Neural progenitor cell (in vitro differentiated cells): ENCODE results near the gene DNLZ. TPM values are rescaled to one million over a fixed set of nuclear protein-coding genes. Genes with fewer than 3 reads are reported as not detected.

Source experiments
- DNase-seq: peaks from one replicate; pipeline ENCODE4 v3.0.0-alpha.2; 2016; ENCODE audit warnings: low spot score
- H2AFZ ChIP-seq: fragments of 200-600 bp; sonication (generic); replicated peaks from 2 replicates; pipeline ENCODE4 v1.6.1; 2016; ENCODE audit warnings: antibody characterized with exemption
- H3F3A ChIP-seq: fragments of 200-600 bp; sonication (generic); 2 replicates; pipeline ENCODE4 v1.6.1; 2016; ENCODE audit warnings: antibody characterized with exemption, low read depth
- H3K27ac ChIP-seq: fragments of 200-600 bp; sonication (generic); 2 replicates; pipeline ENCODE4 v1.5.1; 2016; ENCODE audit warnings: mild to moderate bottlenecking
- H3K27me3 ChIP-seq: fragments of 200-600 bp; sonication (generic); 2 replicates; pipeline ENCODE4 v1.6.1; 2016; ENCODE audit warnings: mild to moderate bottlenecking, moderate library complexity
- H3K36me3 ChIP-seq: fragments of 200-600 bp; sonication (generic); 2 replicates; pipeline ENCODE4 v1.5.1; 2016
- H3K4me1 ChIP-seq: fragments of 200-600 bp; sonication (generic); 2 replicates; pipeline ENCODE4 v1.6.1; 2016; ENCODE audit warnings: mixed run types
- H3K4me2 ChIP-seq: fragments of 200-600 bp; sonication (generic); 2 replicates; pipeline ENCODE4 v1.6.1; 2016
- H3K4me3 ChIP-seq: fragments of 200-600 bp; sonication (generic); 2 replicates; pipeline ENCODE4 v1.5.1; 2016
- H3K79me2 ChIP-seq: fragments of 200-600 bp; sonication (generic); 2 replicates; pipeline ENCODE4 v1.6.1; 2016; ENCODE audit warnings: low read depth
- H3K9ac ChIP-seq: fragments of 200-600 bp; sonication (generic); 2 replicates; pipeline ENCODE4 v1.6.1; 2016
- H3K9me3 ChIP-seq: fragments of 200-600 bp; sonication (generic); 2 replicates; pipeline ENCODE4 v1.5.1; 2016; ENCODE audit warnings: low read depth
- H4K20me1 ChIP-seq: fragments of 200-600 bp; sonication (generic); 2 replicates; pipeline ENCODE4 v1.6.1; 2016; ENCODE audit warnings: low read depth
- H3K27ac Mint-ChIP-seq: 3 replicates; pipeline ENCODE4 v1.8.0; 2021; ENCODE audit warnings: mixed read lengths
- H3K27me3 Mint-ChIP-seq: 2 replicates; pipeline ENCODE4 v1.8.0; 2022; ENCODE audit warnings: low read depth, mild to moderate bottlenecking, inconsistent platforms, moderate library complexity, mixed read lengths; ENCODE audit not compliant: insufficient read depth
- H3K36me3 Mint-ChIP-seq: 3 replicates; pipeline ENCODE4 v1.8.0; 2021; ENCODE audit warnings: mixed read lengths
- H3K4me1 Mint-ChIP-seq: 3 replicates; pipeline ENCODE4 v1.8.0; 2021; ENCODE audit warnings: mixed read lengths
- H3K4me3 Mint-ChIP-seq: 3 replicates; pipeline ENCODE4 v1.8.0; 2021; ENCODE audit warnings: mild to moderate bottlenecking, moderate library complexity, mixed read lengths
- H3K9me3 Mint-ChIP-seq: 3 replicates; pipeline ENCODE4 v1.8.0; 2020; ENCODE audit warnings: mixed read lengths
- EZH2 ChIP-seq: fragments of 200-600 bp; sonication (generic); IDR thresholded peaks from 2 replicates; pipeline ENCODE4 v1.6.1; 2017; ENCODE audit warnings: antibody characterized with exemption, mild to moderate bottlenecking, moderate library complexity
- EZH2phosphoT487 ChIP-seq: fragments of 200-600 bp; sonication (generic); IDR thresholded peaks from 2 replicates; pipeline ENCODE4 v1.6.1; 2017; ENCODE audit warnings: antibody characterized with exemption
- total RNA-seq: library from RNA; depleted of rRNA; stranded (reverse); fragments of >200 nt; gene quantifications from 2 replicates; pipeline ENCODE4 v1.2.3, GENCODE V29; 2015; ENCODE audit warnings: low replicate concordance
- TF ChIP-seq, protein P1 (sequence below): fragments of 200-600 bp; sonication (generic); IDR thresholded peaks from 2 replicates; pipeline ENCODE4 v1.5.1; 2017; ENCODE audit warnings: antibody characterized with exemption, mild to moderate bottlenecking

The DNLZ gene
- total RNA-seq, 1 donor from 2014 or later = 3.4 TPM

DNA sequence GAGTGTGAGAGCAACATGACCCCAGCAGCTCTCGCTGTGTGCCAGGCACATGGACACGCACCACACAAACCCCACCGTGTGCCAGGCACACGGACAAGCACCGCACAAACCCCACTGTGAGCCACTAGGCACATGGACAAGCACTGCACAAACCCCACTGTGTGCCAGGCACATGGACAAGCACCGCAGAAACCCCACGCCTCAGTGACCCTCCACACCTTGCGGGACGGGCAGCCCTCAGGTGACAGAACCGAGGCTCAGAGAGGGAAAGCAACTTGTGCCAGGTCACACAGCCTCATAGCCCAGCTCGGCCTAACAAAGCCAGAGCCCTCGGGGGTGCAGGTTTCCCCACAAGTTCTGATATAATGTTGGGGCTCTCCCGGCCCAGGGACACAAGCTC is 38.2 kb downstream of the DNLZ start:
- H3K27ac Mint-ChIP-seq = no peak overlapping the region
- no peaks in the 10 kb centered on the region for H3K36me3 Mint-ChIP-seq
- no peak overlapping the region for H3K4me3 Mint-ChIP-seq

GRCh38 chr9:136324501-136325300 is 38.8 kb downstream of the DNLZ start:
- peaks cover 30% of the 10 kb centered on the region for H3K4me1 ChIP-seq
- H3K36me3 ChIP-seq = no peaks in the 10 kb centered on the region
- Mint-ChIP-seq H3K27ac (no peak overlapping the region), H3K4me1 (peaks cover 20% of the 10 kb centered on the region), H3K36me3 (no peaks in the 10 kb centered on the region), H3K9me3 (no peaks in the 10 kb centered on the region), H3K27me3 (peaks cover 8% of the 10 kb centered on the region), H3K4me3 (no peak overlapping the region)
- no peak overlapping the region for H3K4me2 ChIP-seq
- peaks cover 5% of the 10 kb centered on the region for H4K20me1 ChIP-seq
- peaks cover 3% of the 10 kb centered on the region for H3K9me3 ChIP-seq
- peak; percentile 61 for DNase-seq
- H3K79me2 ChIP-seq = peaks cover 21% of the 10 kb centered on the region
- no peak overlapping the region for H2AFZ ChIP-seq
- no peak overlapping the region for H3K9ac ChIP-seq
- H3K27me3 ChIP-seq = no peaks in the 10 kb centered on the region
- no peak overlapping the region for H3K27ac ChIP-seq
- H3F3A ChIP-seq = peaks cover 17% of the 10 kb centered on the region
- TF ChIP-seq EZH2phosphoT487 (no peak), EZH2 (no peak)
- TF ChIP-seq, protein P1, sequence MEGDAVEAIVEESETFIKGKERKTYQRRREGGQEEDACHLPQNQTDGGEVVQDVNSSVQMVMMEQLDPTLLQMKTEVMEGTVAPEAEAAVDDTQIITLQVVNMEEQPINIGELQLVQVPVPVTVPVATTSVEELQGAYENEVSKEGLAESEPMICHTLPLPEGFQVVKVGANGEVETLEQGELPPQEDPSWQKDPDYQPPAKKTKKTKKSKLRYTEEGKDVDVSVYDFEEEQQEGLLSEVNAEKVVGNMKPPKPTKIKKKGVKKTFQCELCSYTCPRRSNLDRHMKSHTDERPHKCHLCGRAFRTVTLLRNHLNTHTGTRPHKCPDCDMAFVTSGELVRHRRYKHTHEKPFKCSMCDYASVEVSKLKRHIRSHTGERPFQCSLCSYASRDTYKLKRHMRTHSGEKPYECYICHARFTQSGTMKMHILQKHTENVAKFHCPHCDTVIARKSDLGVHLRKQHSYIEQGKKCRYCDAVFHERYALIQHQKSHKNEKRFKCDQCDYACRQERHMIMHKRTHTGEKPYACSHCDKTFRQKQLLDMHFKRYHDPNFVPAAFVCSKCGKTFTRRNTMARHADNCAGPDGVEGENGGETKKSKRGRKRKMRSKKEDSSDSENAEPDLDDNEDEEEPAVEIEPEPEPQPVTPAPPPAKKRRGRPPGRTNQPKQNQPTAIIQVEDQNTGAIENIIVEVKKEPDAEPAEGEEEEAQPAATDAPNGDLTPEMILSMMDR = peak; percentile 25
- H3K4me3 ChIP-seq = no peak overlapping the region

More for the DNA sequence above, 38.2 kb downstream of the DNLZ start:
- H3K9me3 Mint-ChIP-seq = no peaks in the 10 kb centered on the region
- Histone ChIP-seq H3K4me3 (no peak overlapping the region), H3K79me2 (peaks cover 26% of the 10 kb centered on the region), H3K36me3 (no peaks in the 10 kb centered on the region), H3K4me1 (peaks cover 30% of the 10 kb centered on the region), H3K27ac (no peak overlapping the region), H3F3A (peaks cover 17% of the 10 kb centered on the region), H3K27me3 (no peaks in the 10 kb centered on the region), H3K4me2 (no peak overlapping the region), H2AFZ (no peak overlapping the region), H4K20me1 (peaks cover 10% of the 10 kb centered on the region), H3K9ac (no peak overlapping the region), H3K9me3 (peaks cover 3% of the 10 kb centered on the region)
- TF ChIP-seq EZH2 (no peak), EZH2phosphoT487 (no peak)
- H3K4me1 Mint-ChIP-seq = peaks cover 20% of the 10 kb centered on the region
- H3K27me3 Mint-ChIP-seq = peaks cover 10% of the 10 kb centered on the region
- no peak for DNase-seq

GRCh38 chr9:136323371-136323789 is 40.2 kb downstream of the DNLZ start:
- H3K9me3 Mint-ChIP-seq = no peaks in the 10 kb centered on the region
- H3K4me2 ChIP-seq = no peak overlapping the region
- H3K9ac ChIP-seq = no peak overlapping the region
- no peaks in the 10 kb centered on the region for H3K27me3 ChIP-seq
- peaks cover 3% of the 10 kb centered on the region for H3K9me3 ChIP-seq
- H3K27me3 Mint-ChIP-seq = peaks cover 8% of the 10 kb centered on the region
- no peak overlapping the region for H3K4me3 ChIP-seq
- no peak for DNase-seq
- peak overlapping the region; percentile 46 for H3K27ac Mint-ChIP-seq
- H3K36me3 Mint-ChIP-seq = no peaks in the 10 kb centered on the region
- H4K20me1 ChIP-seq = no peaks in the 10 kb centered on the region
- TF ChIP-seq EZH2phosphoT487 = no peak
- no peak for TF ChIP-seq EZH2
- TF ChIP-seq, protein P1 = no peak
- no peak overlapping the region for H3K27ac ChIP-seq
- peaks cover 10% of the 10 kb centered on the region for H3K4me1 Mint-ChIP-seq
- no peak overlapping the region for H3K4me3 Mint-ChIP-seq
- peaks cover 20% of the 10 kb centered on the region for H3K4me1 ChIP-seq
- no peaks in the 10 kb centered on the region for H3K36me3 ChIP-seq
- no peak overlapping the region for H2AFZ ChIP-seq
- H3F3A ChIP-seq = peaks cover 15% of the 10 kb centered on the region
- peaks cover 7% of the 10 kb centered on the region for H3K79me2 ChIP-seq

DNA sequence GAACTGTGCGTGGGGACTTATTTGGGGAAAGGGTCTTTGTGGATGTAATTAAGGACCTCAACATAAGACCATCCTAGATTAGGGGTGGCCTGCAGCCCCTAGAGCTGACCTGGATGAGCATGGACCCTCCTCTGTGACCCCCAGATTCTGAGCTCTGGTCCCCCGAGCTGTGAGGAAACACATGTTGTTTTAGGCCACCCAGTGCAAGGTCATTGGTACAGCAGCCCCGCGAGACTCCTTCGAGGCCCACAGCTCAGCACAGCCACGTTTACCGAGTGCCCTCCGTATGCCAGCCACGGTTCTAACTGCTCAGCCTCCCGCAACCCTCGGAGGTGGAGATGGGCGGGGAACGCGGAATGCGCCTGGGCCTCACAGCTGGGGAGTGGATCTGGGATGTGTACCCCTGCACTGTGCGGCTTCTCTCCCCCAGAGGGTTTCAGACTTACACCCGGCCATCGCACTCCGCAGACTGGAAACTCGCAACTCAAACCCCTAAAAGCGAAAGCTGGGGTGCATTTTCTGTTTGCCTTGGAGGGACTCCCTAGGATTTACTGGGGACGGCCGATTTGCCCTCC is 40.7 kb downstream of the DNLZ start:
- Histone ChIP-seq H3K27me3 (no peaks in the 10 kb centered on the region), H2AFZ (no peak overlapping the region), H3K4me3 (no peak overlapping the region), H3F3A (peaks cover 12% of the 10 kb centered on the region), H3K27ac (no peak overlapping the region), H3K4me1 (peaks cover 14% of the 10 kb centered on the region), H3K9me3 (peaks cover 3% of the 10 kb centered on the region), H3K9ac (no peak overlapping the region), H3K4me2 (no peak overlapping the region), H4K20me1 (no peaks in the 10 kb centered on the region), H3K36me3 (no peaks in the 10 kb centered on the region), H3K79me2 (peaks cover 2% of the 10 kb centered on the region)
- TF ChIP-seq EZH2 = no peak
- TF ChIP-seq EZH2phosphoT487 = no peak
- TF ChIP-seq, protein P1 = no peak
- Mint-ChIP-seq H3K27me3 (peaks cover 10% of the 10 kb centered on the region), H3K27ac (no peak overlapping the region), H3K36me3 (no peaks in the 10 kb centered on the region), H3K9me3 (no peaks in the 10 kb centered on the region), H3K4me1 (peaks cover 14% of the 10 kb centered on the region), H3K4me3 (no peak overlapping the region)
- no peak for DNase-seq
